SK-N-SH (cell line): ENCODE measurements around the gene C1QTNF2. TPM values are rescaled to one million over a fixed set of nuclear protein-coding genes. Genes with fewer than 3 reads are reported as not detected.

Source experiments
- CTCF ChIA-PET: fragments of 300-600, 350-600 bp; formaldehyde crosslinking; extraction: SDS; loops from one replicate; lab custom pipeline; 2021; lab: Yijun Ruan, JAX
- POLR2A ChIA-PET: fragments of 350-600 bp; sonication (Branson Sonifier 250); formaldehyde crosslinking; extraction: SDS; loops from one replicate; lab custom pipeline; 2020; ENCODE audit warnings: antibody characterized with exemption, inconsistent platforms; lab: Yijun Ruan, JAX
- DNase-seq: peaks from one replicate; pipeline ENCODE4 v3.0.0; 2012
- H2AFZ ChIP-seq: fragments of 200-600 bp; sonication (generic); 2 replicates; pipeline ENCODE4 v1.8.1; 2016; ENCODE audit warnings: antibody characterized with exemption, mild to moderate bottlenecking, low read depth
- H3F3A ChIP-seq: fragments of 200-600 bp; sonication (generic); replicated peaks from 2 replicates; pipeline ENCODE3; 2016; ENCODE audit warnings: antibody characterized with exemption, mild to moderate bottlenecking; ENCODE audit not compliant: insufficient read depth
- H3K27ac ChIP-seq, 2 experiments: fragments of 200-500 bp in 1 of 2; fragments of 200-600 bp in 1 of 2; sonication (Bioruptor generic) in 1 of 2; sonication (generic), shearing (Covaris generic) in 1 of 2; 2 replicates each; pipeline versions ENCODE4 v1.5.1 to v1.6.1; 2014 to 2016; ENCODE audit warnings: low read depth in 2 of 2, inconsistent platforms in 1 of 2, low read length in 1 of 2, mild to moderate bottlenecking in 1 of 2, mixed read lengths in 1 of 2
- H3K27me3 ChIP-seq: fragments of 200-600 bp; sonication (generic), shearing (Covaris generic); 2 replicates; pipeline ENCODE4 v1.6.1; 2016; ENCODE audit warnings: mixed run types; ENCODE audit not compliant: insufficient read depth
- H3K36me3 ChIP-seq, 2 experiments: fragments of 200-500 bp in 1 of 2; fragments of 200-600 bp in 1 of 2; sonication (Bioruptor generic) in 1 of 2; sonication (generic) in 1 of 2; replicated peaks in 1 of 2; 2 replicates each; pipeline versions ENCODE3 to v1.5.1; 2014 to 2016; ENCODE audit warnings: low read length in 1 of 2, mild to moderate bottlenecking in 1 of 2; ENCODE audit not compliant: insufficient read depth in 2 of 2, control insufficient read depth in 1 of 2
- H3K4me1 ChIP-seq, 2 experiments: fragments of 200-500 bp in 1 of 2; fragments of 200-600 bp in 1 of 2; sonication (Bioruptor generic) in 1 of 2; sonication (generic), shearing (Covaris generic) in 1 of 2; 2 replicates each; pipeline versions ENCODE4 v1.5.1 to v1.6.1; 2014 to 2016; ENCODE audit warnings: low read depth in 1 of 2, low read length in 1 of 2, mixed run types in 1 of 2; ENCODE audit not compliant: insufficient read depth in 2 of 2, control insufficient read depth in 1 of 2
- H3K4me2 ChIP-seq: fragments of 200-600 bp; sonication (generic), shearing (Covaris generic); 2 replicates; pipeline ENCODE4 v1.6.1; 2017; ENCODE audit warnings: mixed run types
- H3K4me3 ChIP-seq, 2 experiments: fragments of 200-500 bp in 1 of 2; fragments of 200-600 bp in 1 of 2; sonication (Bioruptor generic) in 1 of 2; sonication (generic), shearing (Covaris generic) in 1 of 2; 2 replicates each; pipeline versions ENCODE4 v1.5.1 to v1.8.1; 2014 to 2016; ENCODE audit warnings: low read depth in 2 of 2, inconsistent platforms in 1 of 2, low read length in 1 of 2, mild to moderate bottlenecking in 1 of 2, mixed read lengths in 1 of 2, moderate library complexity in 1 of 2
- H3K79me2 ChIP-seq: fragments of 200-600 bp; sonication (generic); 2 replicates; pipeline ENCODE4 v1.8.1; 2017; ENCODE audit warnings: mild to moderate bottlenecking; ENCODE audit not compliant: insufficient read depth
- H3K9ac ChIP-seq: fragments of 200-600 bp; sonication (generic); 2 replicates; pipeline ENCODE4 v1.6.1; 2017; ENCODE audit warnings: mixed run types
- H3K9me2 ChIP-seq: fragments of 200-600 bp; sonication (generic); 2 replicates; pipeline ENCODE4 v1.6.1; 2017; ENCODE audit warnings: mixed run types
- H3K9me3 ChIP-seq: fragments of 200-600 bp; sonication (generic); 2 replicates; pipeline ENCODE4 v1.6.1; 2017; ENCODE audit warnings: mixed run types, mild to moderate bottlenecking, moderate library complexity
- H4K20me1 ChIP-seq: fragments of 200-600 bp; sonication (generic); 2 replicates; pipeline ENCODE4 v1.6.1; 2017; ENCODE audit warnings: mild to moderate bottlenecking, mixed run types; ENCODE audit not compliant: insufficient read depth
- CHD2 ChIP-seq: fragments of 150-350 bp; IDR thresholded peaks from 2 replicates; pipeline ENCODE4 v1.6.1; 2018; ENCODE audit warnings: low read length; ENCODE audit not compliant: partially characterized antibody
- CTCF ChIP-seq: fragments of 200-600 bp; sonication (generic); IDR thresholded peaks from 2 replicates; pipeline ENCODE4 v1.6.1; 2017; ENCODE audit warnings: antibody characterized with exemption, mild to moderate bottlenecking, moderate library complexity
- MAX ChIP-seq: IDR thresholded peaks from 2 replicates; pipeline ENCODE4 v1.4.0; 2012; ENCODE audit warnings: low read depth
- POLR2AphosphoS5 ChIP-seq: IDR thresholded peaks from 2 replicates; pipeline ENCODE4 v1.6.1; 2012; ENCODE audit warnings: low read depth, low read length
- RAD21 ChIP-seq: IDR thresholded peaks from 2 replicates; pipeline ENCODE4 v1.6.1; 2012; ENCODE audit warnings: mild to moderate bottlenecking, low read length
- RXRA ChIP-seq: IDR thresholded peaks from 2 replicates; pipeline ENCODE4 v1.4.0; 2012; ENCODE audit warnings: low read depth, mild to moderate bottlenecking, borderline replicate concordance
- TCF12 ChIP-seq: IDR thresholded peaks from 2 replicates; pipeline ENCODE4 v1.4.0; 2012
- USF2 ChIP-seq: fragments of 150-350 bp; IDR thresholded peaks from 2 replicates; pipeline ENCODE4 v1.6.1; 2017; ENCODE audit warnings: antibody characterized with exemption, low read length, low read depth, borderline replicate concordance
- ZBTB33 ChIP-seq: IDR thresholded peaks from 2 replicates; pipeline ENCODE4 v1.4.0; 2012; ENCODE audit warnings: low read depth, borderline replicate concordance
- WGBS: methylation state at CpG from one replicate; pipeline ENCODE4 v1.1.6; 2017; ENCODE audit warnings: low lambda C conversion rate; 5-methylcytosine and 5-hydroxymethylcytosine counted together
- polyA plus RNA-seq, 3 experiments: library from polyadenylated mRNA; depleted of rRNA; stranded (reverse); fragments of >200 nt; gene quantifications; 2 replicates each; pipeline ENCODE4 v1.2.3, GENCODE V29; 2012

Gene C1QTNF2
- polyA plus RNA-seq, 1 of the 3 experiments (the other 2 are of a cell fraction): 0.67 TPM

- H3K36me3 ChIP-seq: no peaks in the 10 kb centered on the region
- POLR2A ChIA-PET: no interaction called here
Observed at GRCh38 chr5:160357394-160357793, 13.0 kb downstream of the C1QTNF2 start.

More at GRCh38 chr5:160357394-160357793, 13.0 kb downstream of the C1QTNF2 start:
- WGBS: 84% methylated on average over 7 of the region's 7 CpGs
- Histone ChIP-seq H3K27ac (no peak overlapping the region), H3K27me3 (no peaks in the 10 kb centered on the region), H3K4me1 (peaks cover 0 to 5% of the 10 kb centered on the region in 2 experiments; a peak in 1 of 4 replicates), H3K4me2 (no peak overlapping the region), H3F3A (no peaks in the 10 kb centered on the region), H4K20me1 (no peaks in the 10 kb centered on the region), H3K9me3 (no peaks in the 10 kb centered on the region), H3K9ac (no peak overlapping the region), H3K9me2 (no peaks in the 10 kb centered on the region), H2AFZ (no peak overlapping the region), H3K4me3 (no peak overlapping the region), H3K79me2 (no peaks in the 10 kb centered on the region)
- DNase-seq: no peak
- TF ChIP-seq RXRA: no peak
- TF ChIP-seq POLR2AphosphoS5: no peak
- no peak for TF ChIP-seq USF2
- TF ChIP-seq RAD21: no peak
- TF ChIP-seq TCF12: no peak
- no peak for TF ChIP-seq ZBTB33
- TF ChIP-seq MAX: no peak
- TF ChIP-seq CHD2: no peak
- TF ChIP-seq CTCF: no peak
- CTCF ChIA-PET: interaction anchor here (0.6 to 2.3 kb wide), 3 partner anchors 12 to 34 kb away, joined by 3 to 10 read pairs (median 8); no protein-coding TSS in a partner anchor
